Right lobe of liver (tissue), 4 donors: Measurements from ENCODE around the gene TRAF3IP1.

Experiments
- POLR2A ChIP-seq: fragments of 450-650 bp; IDR thresholded peaks from one replicate; pipeline ENCODE4 v1.6.1; 2017; ENCODE audit warnings: antibody characterized with exemption, mild to moderate bottlenecking
- TF ChIP-seq, protein P1 (sequence below), 4 donors: fragments of 200-600 bp in 3 of 4; fragments of 450-650 bp in 1 of 4; IDR thresholded peaks; one replicate each; pipeline versions ENCODE4 v1.5.1 to v1.8.0; 2016 to 2022; ENCODE audit warnings: antibody characterized with exemption in 4 of 4, mild to moderate bottlenecking in 2 of 4
- donor health status: DM: no; HTN: no; CAD: no.
- donor health status: DM: no; HTN: no; CAD: no.
- donor health status: DM: no; HTN: yes; CAD: no.

DNA sequence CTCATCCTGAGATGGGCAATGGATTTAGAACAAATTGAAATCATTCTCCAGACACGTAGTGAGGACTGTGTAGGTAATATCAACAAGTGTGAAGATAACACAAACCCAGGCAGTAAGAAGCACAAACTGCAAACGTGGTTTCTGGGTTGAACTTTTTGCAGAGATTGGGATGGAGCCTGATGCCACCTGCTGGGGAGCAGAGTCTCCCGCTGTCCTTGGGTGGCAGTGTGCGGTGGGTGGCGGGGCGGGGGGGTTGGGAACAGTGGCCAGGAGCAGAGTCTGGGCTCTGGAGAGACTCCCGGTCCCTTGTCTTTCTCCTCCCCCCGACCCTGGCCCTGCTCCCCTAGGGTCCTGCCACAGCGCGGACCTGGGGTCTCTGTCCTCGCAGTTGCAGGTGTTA lies 19.5 kb downstream of the TRAF3IP1 start:
- TF ChIP-seq, protein P1, sequence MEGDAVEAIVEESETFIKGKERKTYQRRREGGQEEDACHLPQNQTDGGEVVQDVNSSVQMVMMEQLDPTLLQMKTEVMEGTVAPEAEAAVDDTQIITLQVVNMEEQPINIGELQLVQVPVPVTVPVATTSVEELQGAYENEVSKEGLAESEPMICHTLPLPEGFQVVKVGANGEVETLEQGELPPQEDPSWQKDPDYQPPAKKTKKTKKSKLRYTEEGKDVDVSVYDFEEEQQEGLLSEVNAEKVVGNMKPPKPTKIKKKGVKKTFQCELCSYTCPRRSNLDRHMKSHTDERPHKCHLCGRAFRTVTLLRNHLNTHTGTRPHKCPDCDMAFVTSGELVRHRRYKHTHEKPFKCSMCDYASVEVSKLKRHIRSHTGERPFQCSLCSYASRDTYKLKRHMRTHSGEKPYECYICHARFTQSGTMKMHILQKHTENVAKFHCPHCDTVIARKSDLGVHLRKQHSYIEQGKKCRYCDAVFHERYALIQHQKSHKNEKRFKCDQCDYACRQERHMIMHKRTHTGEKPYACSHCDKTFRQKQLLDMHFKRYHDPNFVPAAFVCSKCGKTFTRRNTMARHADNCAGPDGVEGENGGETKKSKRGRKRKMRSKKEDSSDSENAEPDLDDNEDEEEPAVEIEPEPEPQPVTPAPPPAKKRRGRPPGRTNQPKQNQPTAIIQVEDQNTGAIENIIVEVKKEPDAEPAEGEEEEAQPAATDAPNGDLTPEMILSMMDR (IDR thresholded peaks at IDR 0.05), result peak; percentile 42 to 66 (median 53)
- no peak for TF ChIP-seq POLR2A
